GM12892 (cell line): ENCODE measurements around the gene GAA.

Source experiments
- DNase-seq: peaks from one replicate; pipeline ENCODE4 v3.0.0; 2011; ENCODE audit not compliant: insufficient read length
- FAIRE-seq: peaks from 2 replicates; lab custom pipeline; 2011; peaks lifted over from hg19 to GRCh38; lab: Jason Lieb, UNC
- POLR2A ChIP-seq: IDR thresholded peaks from 2 replicates; pipeline ENCODE4 v1.6.1; 2011; ENCODE audit warnings: low read depth, low read length, control low read depth
- POLR2AphosphoS5 ChIP-seq: IDR thresholded peaks from 2 replicates; pipeline ENCODE4 v1.6.1; 2011; ENCODE audit warnings: low read depth, low read length, control low read depth
- TAF1 ChIP-seq: IDR thresholded peaks from 2 replicates; pipeline ENCODE4 v1.6.1; 2011; ENCODE audit warnings: low read depth, mild to moderate bottlenecking, control low read depth, low read length, borderline replicate concordance

Gene GAA

GRCh38 chr17:80114758-80115157, 13.4 kb downstream of the GAA start:
- TF ChIP-seq POLR2A (no peak), POLR2AphosphoS5 (no peak), TAF1 (no peak)
- DNase-seq = no peak
- FAIRE-seq = no peak

- TF ChIP-seq TAF1 = no peak
- no peak for TF ChIP-seq POLR2AphosphoS5
- TF ChIP-seq POLR2A = no peak
- FAIRE-seq (no peak), DNase-seq (no peak)
These were observed 13.8 kb downstream of the GAA start for GRCh38 chr17:80115159-80115558.

- FAIRE-seq (no peak), DNase-seq (no peak)
- TF ChIP-seq POLR2AphosphoS5 (no peak), POLR2A (no peak), TAF1 (no peak)
These were observed 15.0 kb downstream of the GAA start for GRCh38 chr17:80116276-80116920.

- TF ChIP-seq TAF1 (no peak), POLR2AphosphoS5 (no peak), POLR2A (no peak)
- DNase-seq = no peak
- FAIRE-seq = no peak
These were observed 15.6 kb downstream of the GAA start for GRCh38 chr17:80116921-80117380.

- DNase-seq (no peak), FAIRE-seq (no peak)
- TF ChIP-seq POLR2A (no peak), POLR2AphosphoS5 (no peak), TAF1 (no peak)
These were observed 16.4 kb downstream of the GAA start for GRCh38 chr17:80117491-80118401.

GRCh38 chr17:80118601-80119270, 17.4 kb downstream of the GAA start:
- no peak for DNase-seq
- no peak for FAIRE-seq
- TF ChIP-seq TAF1 (no peak), POLR2AphosphoS5 (no peak), POLR2A (no peak)

GRCh38 chr17:80119271-80119791, 17.9 kb downstream of the GAA start:
- FAIRE-seq = no peak
- TF ChIP-seq POLR2AphosphoS5 = no peak
- no peak for TF ChIP-seq POLR2A
- no peak for TF ChIP-seq TAF1
- DNase-seq = no peak

GRCh38 chr17:80119839-80120238, 18.5 kb downstream of the GAA start:
- TF ChIP-seq TAF1 = no peak
- no peak for TF ChIP-seq POLR2AphosphoS5
- no peak for TF ChIP-seq POLR2A
- DNase-seq (no peak), FAIRE-seq (no peak)

- DNase-seq (no peak), FAIRE-seq (no peak)
- no peak for TF ChIP-seq TAF1
- TF ChIP-seq POLR2A = no peak
- TF ChIP-seq POLR2AphosphoS5 = no peak
These were observed 20.7 kb downstream of the GAA start for GRCh38 chr17:80122026-80122575.

GRCh38 chr17:80122926-80123505, 21.6 kb downstream of the GAA start:
- no peak for DNase-seq
- no peak for FAIRE-seq
- TF ChIP-seq TAF1 = no peak
- TF ChIP-seq POLR2A = no peak
- no peak for TF ChIP-seq POLR2AphosphoS5
